A549 (cell line): Measurements from ENCODE around the gene TMEM59. TPM values are rescaled to one million over a fixed set of nuclear protein-coding genes. Genes with fewer than 3 reads are reported as not detected.

Experiments
- ATAC-seq, 2 experiments: fragments of 200-7000 bp in 1 of 2; fragments of >200 bp in 1 of 2; cut with Nextera tagmentation in 1 of 2; cut with Tn5 transposase in 1 of 2; 3 replicates each; pipeline versions ENCODE4 v1.8.0 to v1.9.1; 2018 to 2020; ENCODE audit warnings: mild to moderate bottlenecking in 1 of 2, moderate library complexity in 1 of 2
- CTCF ChIA-PET: fragments of 300-600 bp; sonication (Branson Sonifier 250); formaldehyde crosslinking; extraction: SDS; loops from one replicate; lab custom pipeline; 2021; ENCODE audit warnings: antibody characterized with exemption, inconsistent platforms; lab: Yijun Ruan, JAX
- POLR2A ChIA-PET: fragments of 350-600 bp; formaldehyde crosslinking; extraction: SDS; loops from one replicate; lab custom pipeline; 2021; ENCODE audit warnings: antibody characterized with exemption, inconsistent platforms; lab: Yijun Ruan, JAX
- DNase-seq, 2 experiments: peaks; one replicate each; pipeline versions ENCODE4 v3.0.0 to v3.0.0-alpha.2; 2011 to 2016; ENCODE audit warnings: low read depth in 1 of 2, low spot score in 1 of 2
- FAIRE-seq: peaks from 2 replicates; lab custom pipeline; 2011; peaks lifted over from hg19 to GRCh38; lab: Jason Lieb, UNC
- H3K27ac ChIP-seq, 2 experiments: fragments of >200 bp; sonication (Bioruptor Twin); formaldehyde crosslinking; 3 replicates each; pipeline ENCODE4 v1.5.1; 2016 to 2017
- H3K4me1 ChIP-seq: fragments of >200 bp; sonication (Bioruptor Twin); formaldehyde crosslinking; 3 replicates; pipeline ENCODE4 v1.6.1; 2016
- H3K4me2 ChIP-seq: fragments of >200 bp; sonication (Bioruptor Twin); formaldehyde crosslinking; 3 replicates; pipeline ENCODE4 v1.6.1; 2016
- H3K4me3 ChIP-seq: fragments of >200 bp; sonication (Bioruptor Twin); formaldehyde crosslinking; 3 replicates; pipeline ENCODE4 v1.5.1; 2016
- H3K9me3 ChIP-seq: fragments of >200 bp; sonication (Bioruptor Twin); formaldehyde crosslinking; 3 replicates; pipeline ENCODE4 v1.6.1; 2016
- BHLHE40 ChIP-seq: IDR thresholded peaks from 2 replicates; pipeline ENCODE4 v1.6.1; 2012; ENCODE audit warnings: low read depth, low read length, inconsistent platforms
- CBX8 ChIP-seq: fragments of 200-600 bp; sonication (generic); IDR thresholded peaks from 2 replicates; pipeline ENCODE4 v1.6.1; 2016
- CHD4 ChIP-seq: fragments of 200-600 bp; sonication (generic); IDR thresholded peaks from 2 replicates; pipeline ENCODE4 v1.6.1; 2016; ENCODE audit warnings: antibody characterized with exemption, mild to moderate bottlenecking, borderline replicate concordance
- E2F6 ChIP-seq: IDR thresholded peaks from 2 replicates; pipeline ENCODE4 v1.6.1; 2012; ENCODE audit warnings: low read depth, borderline replicate concordance
- FOXS1 ChIP-seq: fragments of 250-450 bp; sonication (Bioruptor Pico); IDR thresholded peaks from 2 replicates; pipeline ENCODE4 v1.5.0; 2020; ENCODE audit warnings: mild to moderate bottlenecking, moderate library complexity
- HDAC2 ChIP-seq: fragments of 200-600 bp; sonication (generic); IDR thresholded peaks from 2 replicates; pipeline ENCODE4 v1.6.1; 2016
- HOXA7 ChIP-seq: fragments of 250-450 bp; sonication (Bioruptor Pico); IDR thresholded peaks from 2 replicates; pipeline ENCODE4 v1.5.0; 2020; ENCODE audit warnings: mild to moderate bottlenecking, moderate library complexity
- HOXB5 ChIP-seq: fragments of 250-450 bp; sonication (Bioruptor Pico); IDR thresholded peaks from 2 replicates; pipeline ENCODE4 v1.5.0; 2020; ENCODE audit warnings: mild to moderate bottlenecking, moderate library complexity
- NR3C1 ChIP-seq: fragments of >200 bp; sonication (Bioruptor Twin); formaldehyde crosslinking; IDR thresholded peaks from 3 replicates; pipeline ENCODE4 v1.6.1; 2017
- POLR2A ChIP-seq: IDR thresholded peaks from 2 replicates; pipeline ENCODE4 v1.6.1; 2012; ENCODE audit warnings: mild to moderate bottlenecking, low read length
- RAD21 ChIP-seq, 2 experiments: fragments of >200 bp in 1 of 2; sonication (Bioruptor Twin) in 1 of 2; formaldehyde crosslinking in 1 of 2; IDR thresholded peaks in 1 of 2; conservative IDR thresholded peaks in 1 of 2; 2 replicates in 1 of 2; 3 replicates in 1 of 2; pipeline ENCODE4 v1.6.1; 2012 to 2018; ENCODE audit warnings: inconsistent platforms in 1 of 2
- RCOR1 ChIP-seq: fragments of 150-350 bp; IDR thresholded peaks from 2 replicates; pipeline ENCODE4 v1.6.1; 2014; ENCODE audit warnings: antibody characterized with exemption, low read length, low read depth
- USF2 ChIP-seq: fragments of 450-650 bp; IDR thresholded peaks from 2 replicates; pipeline ENCODE4 v1.6.1; 2014; ENCODE audit warnings: antibody characterized with exemption
- ZFP36 ChIP-seq: fragments of 450-650 bp; IDR thresholded peaks from 2 replicates; pipeline ENCODE4 v1.6.1; 2014; ENCODE audit warnings: borderline replicate concordance; ENCODE audit not compliant: partially characterized antibody
- ZNF302 ChIP-seq: fragments of 250-450 bp; sonication (Bioruptor Pico); IDR thresholded peaks from 2 replicates; pipeline ENCODE4 v1.9.0; 2021; ENCODE audit warnings: inconsistent platforms, mild to moderate bottlenecking, moderate library complexity
- ZSCAN20 ChIP-seq: fragments of 250-450 bp; sonication (Bioruptor Pico); IDR thresholded peaks from 2 replicates; pipeline ENCODE4 v1.8.0; 2022; ENCODE audit warnings: mild to moderate bottlenecking, moderate library complexity
- WGBS: methylation state at CpG from one replicate; pipeline ENCODE4 v1.1.6; 2017; ENCODE audit errors: missing lambda C conversion rate; 5-methylcytosine and 5-hydroxymethylcytosine counted together
- polyA plus RNA-seq, 4 experiments: library from polyadenylated mRNA; depleted of rRNA in 3 of 4; stranded (reverse); fragments of >200 nt; fragmentation: RNase III in 1 of 4; extraction: RNeasy Plus Mini Kit Qiagen cat#74134 plus additional on column Dnase treatment in 1 of 4; gene quantifications; 2 replicates in 3 of 4; 3 replicates in 1 of 4; pipeline ENCODE4 v1.2.3, GENCODE V29; 2011 to 2017
- TF ChIP-seq, protein P1 (sequence below): fragments of 200-600 bp; sonication (generic); IDR thresholded peaks from 2 replicates; pipeline ENCODE4 v1.6.1; 2016; ENCODE audit warnings: antibody characterized with exemption, mild to moderate bottlenecking, moderate library complexity
- TF ChIP-seq, protein P2 (sequence below): fragments of >200 bp; sonication (Bioruptor Twin); formaldehyde crosslinking; IDR thresholded peaks from 3 replicates; pipeline ENCODE4 v1.6.1; 2016
- TF ChIP-seq, protein P3 (sequence below): IDR thresholded peaks from 2 replicates; pipeline ENCODE4 v1.6.1; 2012
- TF ChIP-seq, protein P4 (sequence below): fragments of >200 bp; sonication (Bioruptor Twin); formaldehyde crosslinking; IDR thresholded peaks from 2 replicates; pipeline ENCODE4 v1.6.1; 2016

Gene TMEM59
- polyA plus RNA-seq, 2 of the 4 experiments (the other 2 are of a cell fraction): 114 to 225 TPM

DNA sequence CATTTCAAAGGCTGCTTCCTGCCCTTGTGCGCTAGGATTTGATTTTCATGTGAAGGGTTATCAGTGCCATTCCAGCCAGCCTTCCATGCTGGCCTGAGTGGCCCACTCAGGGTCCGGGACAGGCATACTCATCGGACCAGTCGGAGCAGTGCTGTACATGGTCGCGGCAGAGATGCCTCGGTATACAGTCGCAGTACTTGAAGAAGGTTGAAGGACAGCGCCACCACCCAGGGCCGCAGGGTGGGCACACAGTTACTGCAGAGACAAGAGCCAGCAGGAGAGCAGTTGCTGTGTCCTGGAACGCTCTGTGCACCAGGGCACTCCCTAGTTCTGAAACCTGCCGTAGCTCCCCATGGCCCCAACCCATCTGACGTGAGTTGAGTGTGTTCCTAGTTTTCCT lies 44.1 kb downstream of the TMEM59 start:
- TF ChIP-seq FOXS1 (CRISPR knock-in tag) (no peak), ZNF302 (CRISPR knock-in tag) (no peak), HDAC2 (no peak), RCOR1 (no peak), ZSCAN20 (no peak)
- TF ChIP-seq, all 56 proteins: peak for 0
- ChIA-PET CTCF (no interaction called here), POLR2A (no interaction called here)
- no peak for FAIRE-seq
- Histone ChIP-seq H3K4me1 (no peaks in the 10 kb centered on the region), H3K27ac (no peak overlapping the region), H3K4me2 (no peak overlapping the region), H3K4me3 (no peak overlapping the region), H3K9me3 (no peaks in the 10 kb centered on the region)
- no peak for DNase-seq
- 79% methylated on average over 7 of the region's 13 CpGs for WGBS
- ATAC-seq: no peak

GRCh38 chr1:54007613-54008012 lies 45.4 kb downstream of the TMEM59 start:
- H3K4me3 ChIP-seq: no peak overlapping the region
- TF ChIP-seq E2F6 (no peak), USF2 (no peak), POLR2A (no peak), RAD21 (conservative IDR thresholded peaks at IDR 0.05 in 1 of 2, IDR thresholded peaks at IDR 0.05 in 1 of 2) (no peak), CBX8 (no peak), ZFP36 (no peak), HOXB5 (CRISPR knock-in tag) (no peak), CHD4 (no peak), BHLHE40 (no peak), HDAC2 (no peak), NR3C1 (no peak), ZSCAN20 (no peak), HOXA7 (CRISPR knock-in tag) (no peak)
- TF ChIP-seq, protein P1, sequence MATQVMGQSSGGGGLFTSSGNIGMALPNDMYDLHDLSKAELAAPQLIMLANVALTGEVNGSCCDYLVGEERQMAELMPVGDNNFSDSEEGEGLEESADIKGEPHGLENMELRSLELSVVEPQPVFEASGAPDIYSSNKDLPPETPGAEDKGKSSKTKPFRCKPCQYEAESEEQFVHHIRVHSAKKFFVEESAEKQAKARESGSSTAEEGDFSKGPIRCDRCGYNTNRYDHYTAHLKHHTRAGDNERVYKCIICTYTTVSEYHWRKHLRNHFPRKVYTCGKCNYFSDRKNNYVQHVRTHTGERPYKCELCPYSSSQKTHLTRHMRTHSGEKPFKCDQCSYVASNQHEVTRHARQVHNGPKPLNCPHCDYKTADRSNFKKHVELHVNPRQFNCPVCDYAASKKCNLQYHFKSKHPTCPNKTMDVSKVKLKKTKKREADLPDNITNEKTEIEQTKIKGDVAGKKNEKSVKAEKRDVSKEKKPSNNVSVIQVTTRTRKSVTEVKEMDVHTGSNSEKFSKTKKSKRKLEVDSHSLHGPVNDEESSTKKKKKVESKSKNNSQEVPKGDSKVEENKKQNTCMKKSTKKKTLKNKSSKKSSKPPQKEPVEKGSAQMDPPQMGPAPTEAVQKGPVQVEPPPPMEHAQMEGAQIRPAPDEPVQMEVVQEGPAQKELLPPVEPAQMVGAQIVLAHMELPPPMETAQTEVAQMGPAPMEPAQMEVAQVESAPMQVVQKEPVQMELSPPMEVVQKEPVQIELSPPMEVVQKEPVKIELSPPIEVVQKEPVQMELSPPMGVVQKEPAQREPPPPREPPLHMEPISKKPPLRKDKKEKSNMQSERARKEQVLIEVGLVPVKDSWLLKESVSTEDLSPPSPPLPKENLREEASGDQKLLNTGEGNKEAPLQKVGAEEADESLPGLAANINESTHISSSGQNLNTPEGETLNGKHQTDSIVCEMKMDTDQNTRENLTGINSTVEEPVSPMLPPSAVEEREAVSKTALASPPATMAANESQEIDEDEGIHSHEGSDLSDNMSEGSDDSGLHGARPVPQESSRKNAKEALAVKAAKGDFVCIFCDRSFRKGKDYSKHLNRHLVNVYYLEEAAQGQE: no peak
- TF ChIP-seq, protein P2, sequence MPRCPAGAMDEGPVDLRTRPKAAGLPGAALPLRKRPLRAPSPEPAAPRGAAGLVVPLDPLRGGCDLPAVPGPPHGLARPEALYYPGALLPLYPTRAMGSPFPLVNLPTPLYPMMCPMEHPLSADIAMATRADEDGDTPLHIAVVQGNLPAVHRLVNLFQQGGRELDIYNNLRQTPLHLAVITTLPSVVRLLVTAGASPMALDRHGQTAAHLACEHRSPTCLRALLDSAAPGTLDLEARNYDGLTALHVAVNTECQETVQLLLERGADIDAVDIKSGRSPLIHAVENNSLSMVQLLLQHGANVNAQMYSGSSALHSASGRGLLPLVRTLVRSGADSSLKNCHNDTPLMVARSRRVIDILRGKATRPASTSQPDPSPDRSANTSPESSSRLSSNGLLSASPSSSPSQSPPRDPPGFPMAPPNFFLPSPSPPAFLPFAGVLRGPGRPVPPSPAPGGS: no peak
- TF ChIP-seq, protein P3, sequence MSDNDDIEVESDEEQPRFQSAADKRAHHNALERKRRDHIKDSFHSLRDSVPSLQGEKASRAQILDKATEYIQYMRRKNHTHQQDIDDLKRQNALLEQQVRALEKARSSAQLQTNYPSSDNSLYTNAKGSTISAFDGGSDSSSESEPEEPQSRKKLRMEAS: no peak
- TF ChIP-seq, protein P4, sequence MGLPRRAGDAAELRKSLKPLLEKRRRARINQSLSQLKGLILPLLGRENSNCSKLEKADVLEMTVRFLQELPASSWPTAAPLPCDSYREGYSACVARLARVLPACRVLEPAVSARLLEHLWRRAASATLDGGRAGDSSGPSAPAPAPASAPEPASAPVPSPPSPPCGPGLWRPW: no peak
- CTCF ChIA-PET: interaction anchor here (0.9 kb wide), 1 partner anchor 19 kb away, joined by 3 read pairs; no protein-coding TSS in a partner anchor
- no peak overlapping the region for H3K27ac ChIP-seq
- H3K9me3 ChIP-seq: no peaks in the 10 kb centered on the region
- POLR2A ChIA-PET: no interaction called here
- 52% methylated on average over 4 of the region's 4 CpGs for WGBS
- DNase-seq: no peak
- FAIRE-seq: no peak
- ATAC-seq: no peak
- no peaks in the 10 kb centered on the region for H3K4me1 ChIP-seq
- H3K4me2 ChIP-seq: no peak overlapping the region
